Activated naive CD8-positive, alpha-beta T cell treated with anti-CD3 and anti-CD28 coated beads, Interleukin-2, amount 50 U/mL, for 16 hours (primary cell): Measurements from ENCODE around the gene ARHGAP15.

Source experiments
- DNase-seq: peaks from one replicate; pipeline ENCODE4 v3.0.0-alpha.2; 2020; ENCODE audit warnings: low read depth, low spot score

Gene ARHGAP15

GRCh38 chr2:143815082-143815481 is 685.9 kb downstream of the ARHGAP15 start:
- no peak for DNase-seq

GRCh38 chr2:143816916-143817315 is 687.7 kb downstream of the ARHGAP15 start:
- no peak for DNase-seq
